CMK (cell line): Measurements from ENCODE around the gene CABS1.

Experiments used
- DNase-seq: peaks from one replicate; pipeline ENCODE4 v3.0.0-alpha.2; 2010; ENCODE audit warnings: low read depth

Gene CABS1

GRCh38 chr4:70382691-70383181 is 48.0 kb downstream of the CABS1 start, which contains the start of gene SMR3B:
Gene SMR3B, plus strand, starts transcription at chr4:70383131. Its CDS starts 1,380 bp downstream, at chr4:70384511.
- no peak for DNase-seq
